Smooth muscle cell (in vitro differentiated cells): ENCODE data around the gene SELENOI. TPM values are rescaled to one million over a fixed set of nuclear protein-coding genes. Genes with fewer than 3 reads are reported as not detected.

Experiments
- DNase-seq: peaks from one replicate; lab custom pipeline; 2025; ENCODE audit not compliant: unreplicated experiment; lab: John Stamatoyannopoulos, UW
- H2AFZ ChIP-seq: fragments of 200-600 bp; sonication (generic); 2 replicates; pipeline ENCODE4 v1.6.0; 2016; ENCODE audit warnings: antibody characterized with exemption, low read depth, mild to moderate bottlenecking
- H3F3A ChIP-seq: fragments of 200-600 bp; sonication (generic); 2 replicates; pipeline ENCODE4 v1.6.0; 2017; ENCODE audit warnings: antibody characterized with exemption, low read depth
- H3K27ac ChIP-seq: fragments of 200-600 bp; sonication (generic); 2 replicates; pipeline ENCODE4 v1.5.1; 2016; ENCODE audit warnings: low read depth, mild to moderate bottlenecking
- H3K27me3 ChIP-seq: fragments of 200-600 bp; sonication (generic); 2 replicates; pipeline ENCODE4 v1.6.1; 2016; ENCODE audit warnings: low read depth, mild to moderate bottlenecking
- H3K36me3 ChIP-seq: fragments of 200-600 bp; sonication (generic); 2 replicates; pipeline ENCODE4 v1.5.1; 2016; ENCODE audit warnings: low read depth
- H3K4me1 ChIP-seq: fragments of 200-600 bp; sonication (generic); 2 replicates; pipeline ENCODE4 v1.5.1; 2016; ENCODE audit warnings: low read depth
- H3K4me2 ChIP-seq: fragments of 200-600 bp; sonication (generic); 2 replicates; pipeline ENCODE4 v1.6.0; 2016; ENCODE audit warnings: mild to moderate bottlenecking
- H3K4me3 ChIP-seq: fragments of 200-600 bp; sonication (generic); 2 replicates; pipeline ENCODE4 v1.5.1; 2016; ENCODE audit warnings: mild to moderate bottlenecking
- H3K79me2 ChIP-seq: fragments of 200-600 bp; sonication (generic); 2 replicates; pipeline ENCODE4 v1.6.0; 2016; ENCODE audit warnings: low read depth, mild to moderate bottlenecking
- H3K9ac ChIP-seq: fragments of 200-600 bp; sonication (generic); 2 replicates; pipeline ENCODE4 v1.6.0; 2016; ENCODE audit warnings: low read depth
- H3K9me3 ChIP-seq: fragments of 200-600 bp; sonication (generic); replicated peaks from 2 replicates; pipeline ENCODE4 v1.5.1; 2016; ENCODE audit warnings: low read depth
- H4K20me1 ChIP-seq: fragments of 200-600 bp; sonication (generic); 2 replicates; pipeline ENCODE4 v1.6.0; 2016; ENCODE audit warnings: low read depth
- whole genome bisulfite sequencing: methylation state at CpG from one replicate; pipeline ENCODE4 v1.1.7; 2016; ENCODE audit warnings: low lambda C conversion rate; 5-methylcytosine and 5-hydroxymethylcytosine counted together
- polyA plus RNA-seq: library from polyadenylated mRNA; unstranded; fragments of >200 nt; fragmentation: Nextera tagmentation; extraction: Ambion mirVana; gene quantifications from 2 replicates; pipeline ENCODE4 v1.2.1, GENCODE V29; 2016
- total RNA-seq: library from RNA; depleted of rRNA; stranded (reverse); fragments of >200 nt; gene quantifications from 2 replicates; pipeline ENCODE4 v1.2.3, GENCODE V29; 2014
- TF ChIP-seq, protein P1 (sequence below): fragments of 200-600 bp; sonication (generic); IDR thresholded peaks from 2 replicates; pipeline ENCODE4 v1.5.1; 2017; ENCODE audit warnings: borderline replicate concordance, mild to moderate bottlenecking, antibody characterized with exemption; ENCODE audit not compliant: insufficient read depth, poor library complexity, severe bottlenecking

Gene SELENOI
- total and polyA plus RNA-seq, 2 experiments from 2014 or later, result 3.3 to 26.3 TPM

DNA sequence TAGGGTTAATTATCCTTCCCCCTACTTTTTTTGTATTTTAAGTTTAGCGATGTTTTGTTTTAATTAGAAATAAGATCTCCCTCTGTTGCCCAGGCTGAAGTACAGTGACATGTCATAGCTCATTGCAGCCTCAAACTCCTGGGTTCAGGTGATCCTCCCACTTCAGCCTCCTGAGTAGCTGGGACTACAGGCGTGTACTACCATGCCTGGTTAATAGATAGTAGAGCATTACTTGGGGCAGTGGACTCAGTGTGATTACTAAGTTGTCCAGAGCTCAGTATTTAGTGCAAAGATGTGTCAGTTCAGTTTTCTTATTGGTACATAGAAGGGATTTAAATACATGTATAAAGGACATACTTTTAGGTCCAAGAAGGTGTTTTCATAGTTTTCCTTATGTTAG lies 10.2 kb downstream of the SELENOI start:
- Histone ChIP-seq H3K27me3 (no peaks in the 10 kb centered on the region), H3K4me1 (peaks cover 6% of the 10 kb centered on the region), H3F3A (peaks cover 17% of the 10 kb centered on the region), H3K4me3 (no peak overlapping the region), H2AFZ (no peak overlapping the region), H3K27ac (peak overlapping the region; percentile 93), H3K79me2 (peaks cover 92% of the 10 kb centered on the region), H4K20me1 (peaks cover 71% of the 10 kb centered on the region), H3K9ac (peak overlapping the region; percentile 76), H3K36me3 (no peaks in the 10 kb centered on the region), H3K9me3 (no peaks in the 10 kb centered on the region), H3K4me2 (peak overlapping the region; percentile 75)
- TF ChIP-seq, protein P1, sequence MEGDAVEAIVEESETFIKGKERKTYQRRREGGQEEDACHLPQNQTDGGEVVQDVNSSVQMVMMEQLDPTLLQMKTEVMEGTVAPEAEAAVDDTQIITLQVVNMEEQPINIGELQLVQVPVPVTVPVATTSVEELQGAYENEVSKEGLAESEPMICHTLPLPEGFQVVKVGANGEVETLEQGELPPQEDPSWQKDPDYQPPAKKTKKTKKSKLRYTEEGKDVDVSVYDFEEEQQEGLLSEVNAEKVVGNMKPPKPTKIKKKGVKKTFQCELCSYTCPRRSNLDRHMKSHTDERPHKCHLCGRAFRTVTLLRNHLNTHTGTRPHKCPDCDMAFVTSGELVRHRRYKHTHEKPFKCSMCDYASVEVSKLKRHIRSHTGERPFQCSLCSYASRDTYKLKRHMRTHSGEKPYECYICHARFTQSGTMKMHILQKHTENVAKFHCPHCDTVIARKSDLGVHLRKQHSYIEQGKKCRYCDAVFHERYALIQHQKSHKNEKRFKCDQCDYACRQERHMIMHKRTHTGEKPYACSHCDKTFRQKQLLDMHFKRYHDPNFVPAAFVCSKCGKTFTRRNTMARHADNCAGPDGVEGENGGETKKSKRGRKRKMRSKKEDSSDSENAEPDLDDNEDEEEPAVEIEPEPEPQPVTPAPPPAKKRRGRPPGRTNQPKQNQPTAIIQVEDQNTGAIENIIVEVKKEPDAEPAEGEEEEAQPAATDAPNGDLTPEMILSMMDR, result no peak
- WGBS, result 92% methylated on average over 2 of the region's 2 CpGs
- no peak for DNase-seq

DNA sequence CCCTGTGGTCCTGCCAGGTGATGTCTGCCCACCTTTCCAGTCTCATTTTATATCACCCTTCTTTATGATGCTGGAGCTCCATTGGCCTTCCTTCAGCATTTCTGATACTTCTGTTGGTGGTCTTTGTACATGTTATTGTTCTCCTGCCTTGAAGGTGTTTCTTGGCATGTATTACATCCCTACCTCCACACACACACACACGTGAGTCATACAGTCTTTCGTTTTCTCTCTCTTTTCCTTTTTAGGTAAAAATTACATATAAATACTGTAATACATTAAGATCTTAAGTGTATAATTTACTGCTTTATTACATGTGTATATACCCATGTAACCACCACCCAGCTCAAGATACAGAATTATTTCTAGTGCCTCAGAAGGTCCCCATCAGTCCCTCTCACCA lies 10.8 kb downstream of the SELENOI start:
- Histone ChIP-seq H3K27ac (peak overlapping the region; percentile 93), H3K9me3 (no peaks in the 10 kb centered on the region), H3K36me3 (no peaks in the 10 kb centered on the region), H4K20me1 (peaks cover 74% of the 10 kb centered on the region), H3K27me3 (no peaks in the 10 kb centered on the region), H2AFZ (no peak overlapping the region), H3K79me2 (peaks cover 91% of the 10 kb centered on the region), H3F3A (peaks cover 17% of the 10 kb centered on the region), H3K4me1 (peaks cover 6% of the 10 kb centered on the region), H3K4me2 (no peak overlapping the region), H3K9ac (no peak overlapping the region), H3K4me3 (no peak overlapping the region)
- no peak for DNase-seq
- 78% methylated on average over 2 of the region's 2 CpGs for WGBS
- TF ChIP-seq, protein P1, result no peak

DNA sequence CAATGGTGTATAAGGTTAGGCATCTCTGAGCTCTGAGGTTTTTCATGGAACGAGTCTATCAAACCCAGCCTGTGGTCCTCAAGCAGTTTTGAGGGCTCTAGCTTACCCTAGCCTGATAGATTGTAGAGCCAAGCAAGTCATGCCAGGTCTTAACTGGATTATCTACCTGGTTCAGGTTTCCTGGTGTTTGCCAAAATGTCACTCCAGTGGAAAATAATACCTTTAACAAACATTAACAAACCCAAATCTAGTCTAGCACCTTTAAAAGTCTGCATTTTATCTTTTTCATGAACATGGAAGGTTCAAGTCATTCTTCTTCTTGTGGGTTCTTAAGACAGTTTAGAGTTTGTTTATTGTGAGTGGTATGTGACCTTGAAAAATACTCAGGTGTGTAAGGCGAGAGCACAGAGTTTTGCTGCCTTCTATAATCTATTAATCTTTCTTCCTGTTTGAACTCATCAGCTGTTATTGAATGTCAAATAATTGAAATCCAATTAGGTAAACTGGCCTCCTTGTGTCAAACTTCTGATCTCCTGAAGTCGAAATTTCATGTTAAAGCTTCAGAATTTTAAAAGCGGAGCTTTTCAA lies 14.0 kb downstream of the SELENOI start:
- Histone ChIP-seq H3K4me2 (no peak overlapping the region), H3K9me3 (no peaks in the 10 kb centered on the region), H3K27ac (no peak overlapping the region), H3K4me1 (peaks cover 4% of the 10 kb centered on the region), H3K36me3 (no peaks in the 10 kb centered on the region), H3K79me2 (peaks cover 86% of the 10 kb centered on the region), H3K27me3 (no peaks in the 10 kb centered on the region), H2AFZ (no peak overlapping the region), H4K20me1 (peaks cover 94% of the 10 kb centered on the region), H3K9ac (no peak overlapping the region), H3F3A (peaks cover 2% of the 10 kb centered on the region), H3K4me3 (no peak overlapping the region)
- 98% methylated on average over 4 of the region's 4 CpGs for WGBS
- TF ChIP-seq, protein P1, result no peak
- DNase-seq, result no peak

DNA sequence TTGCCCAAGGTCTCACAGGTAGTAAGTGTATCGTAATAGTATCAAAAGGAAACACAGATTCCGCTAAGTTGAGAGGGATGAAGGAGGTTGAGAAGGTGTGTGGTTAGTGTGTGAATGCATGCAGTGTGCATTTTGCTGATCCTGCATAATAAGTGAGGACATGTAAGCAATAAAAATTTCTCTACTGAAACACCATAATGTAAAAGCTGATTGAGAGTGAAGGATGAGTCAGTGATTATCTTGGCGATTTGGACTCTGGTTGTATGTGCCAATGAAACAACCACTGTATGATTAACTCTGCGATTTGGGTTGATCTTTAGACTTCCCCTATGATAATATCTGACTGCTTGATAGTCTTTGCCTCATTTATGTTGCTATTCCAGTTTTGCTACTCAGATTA lies 17.4 kb downstream of the SELENOI start:
- H3K79me2 ChIP-seq, result peaks cover 75% of the 10 kb centered on the region
- H3K27ac ChIP-seq, result no peak overlapping the region
- no peaks in the 10 kb centered on the region for H3K9me3 ChIP-seq
- H3K4me1 ChIP-seq, result peaks cover 12% of the 10 kb centered on the region
- peaks cover 8% of the 10 kb centered on the region for H3K36me3 ChIP-seq
- H2AFZ ChIP-seq, result no peak overlapping the region
- H3K27me3 ChIP-seq, result no peaks in the 10 kb centered on the region
- TF ChIP-seq, protein P1, result no peak
- no peak overlapping the region for H3K4me3 ChIP-seq
- H4K20me1 ChIP-seq, result peaks cover 82% of the 10 kb centered on the region
- no peak overlapping the region for H3K9ac ChIP-seq
- H3K4me2 ChIP-seq, result no peak overlapping the region
- no peaks in the 10 kb centered on the region for H3F3A ChIP-seq
- DNase-seq, result no peak
- 98% methylated on average over 4 of the region's 4 CpGs for WGBS
